GM12878 (cell line): Measurements from ENCODE around the gene FKBP14. TPM values are rescaled to one million over a fixed set of nuclear protein-coding genes. Genes with fewer than 3 reads are reported as not detected.

Experiments used
- ETV6 ChIP-seq, 2 experiments: fragments of 450-650 bp in 1 of 2; IDR thresholded peaks in 1 of 2; conservative IDR thresholded peaks in 1 of 2; 2 replicates each; pipeline ENCODE4 v1.6.1; 2014; ENCODE audit warnings: antibody characterized with exemption in 1 of 2, borderline replicate concordance in 1 of 2, low read depth in 1 of 2, mild to moderate bottlenecking in 1 of 2, moderate library complexity in 1 of 2
- FOXM1 ChIP-seq: IDR thresholded peaks from 2 replicates; pipeline ENCODE4 v1.6.1; 2012; ENCODE audit warnings: low read depth, mild to moderate bottlenecking, inconsistent platforms, low read length, moderate library complexity
- NFXL1 ChIP-seq: fragments of 450-650 bp; IDR thresholded peaks from 2 replicates; pipeline ENCODE4 v1.6.1; 2017; ENCODE audit warnings: antibody characterized with exemption, mild to moderate bottlenecking, borderline replicate concordance
- SMC3 ChIP-seq: IDR thresholded peaks from 2 replicates; pipeline ENCODE4 v1.6.1; 2011; ENCODE audit warnings: low read length, improper control_type of control experiment, borderline replicate concordance
- SP1 ChIP-seq: IDR thresholded peaks from one replicate; pipeline ENCODE4 v1.6.1; 2011; ENCODE audit warnings: low read depth, low read length
- TCF12 ChIP-seq: IDR thresholded peaks from 2 replicates; pipeline ENCODE4 v1.6.1; 2011; ENCODE audit warnings: low read depth, mild to moderate bottlenecking, low read length
- polyA plus RNA-seq, 11 experiments: library from polyadenylated mRNA; depleted of rRNA in 4 of 11; unstranded in 6 of 11; stranded (reverse) in 5 of 11; fragments of >200 nt; fragmentation: Nextera tagmentation in 4 of 11; fragmentation: Illumina TruSeq in 1 of 11; extraction: Ambion mirVana in 4 of 11; extraction: Trizol in 1 of 11; gene quantifications; 1 replicate in 1 of 11; 2 replicates in 10 of 11; pipeline versions ENCODE4 v1.2.1 to v1.2.3, GENCODE V29; 2011 to 2016; ENCODE audit warnings: inconsistent platforms in 2 of 11, missing spikeins in 2 of 11, low read depth in 1 of 11
- total RNA-seq, 4 experiments: library from RNA; depleted of rRNA in 3 of 4; stranded (reverse); fragments of >200 nt in 3 of 4; fragmentation: Illumina TruSeq in 1 of 4; extraction: Trizol in 1 of 4; gene quantifications; 2 replicates each; pipeline versions ENCODE4 v1.2.1 to v1.2.3, GENCODE V29; 2013 to 2021
- TF ChIP-seq, protein P1 (sequence below): fragments of 450-650 bp; IDR thresholded peaks from 2 replicates; pipeline ENCODE4 v1.6.1; 2016; ENCODE audit warnings: mild to moderate bottlenecking, moderate library complexity, borderline replicate concordance
- TF ChIP-seq, protein P2 (sequence below): fragments of 450-650 bp; IDR thresholded peaks from 2 replicates; pipeline ENCODE4 v1.6.1; 2017; ENCODE audit warnings: mild to moderate bottlenecking, low read depth, inconsistent platforms; ENCODE audit not compliant: poor library complexity, severe bottlenecking
- TF ChIP-seq, protein P3 (sequence below): IDR thresholded peaks from 2 replicates; pipeline ENCODE4 v1.6.1; 2011; ENCODE audit warnings: low read depth, low read length, improper control_type of control experiment, borderline replicate concordance
- TF ChIP-seq, protein P4 (sequence below): fragments of 450-650 bp; IDR thresholded peaks from 2 replicates; pipeline ENCODE4 v1.6.1; 2017; ENCODE audit warnings: antibody characterized with exemption, mild to moderate bottlenecking, moderate library complexity
- TF ChIP-seq, protein P5 (sequence below): fragments of 450-650 bp; conservative IDR thresholded peaks from 2 replicates; pipeline ENCODE4 v1.6.1; 2017; ENCODE audit warnings: mild to moderate bottlenecking, moderate library complexity
- TF ChIP-seq, protein P6 (sequence below): fragments of 150-350 bp; IDR thresholded peaks from 2 replicates; pipeline ENCODE4 v1.6.1; 2016; ENCODE audit warnings: low read depth, low read length

FKBP14 gene
- total and polyA plus RNA-seq, 10 of the 15 experiments (the other 5 are each of a cell fraction or from before 2014, with no cell fraction given): 2.7 to 8.9 (median 5.6) TPM

DNA sequence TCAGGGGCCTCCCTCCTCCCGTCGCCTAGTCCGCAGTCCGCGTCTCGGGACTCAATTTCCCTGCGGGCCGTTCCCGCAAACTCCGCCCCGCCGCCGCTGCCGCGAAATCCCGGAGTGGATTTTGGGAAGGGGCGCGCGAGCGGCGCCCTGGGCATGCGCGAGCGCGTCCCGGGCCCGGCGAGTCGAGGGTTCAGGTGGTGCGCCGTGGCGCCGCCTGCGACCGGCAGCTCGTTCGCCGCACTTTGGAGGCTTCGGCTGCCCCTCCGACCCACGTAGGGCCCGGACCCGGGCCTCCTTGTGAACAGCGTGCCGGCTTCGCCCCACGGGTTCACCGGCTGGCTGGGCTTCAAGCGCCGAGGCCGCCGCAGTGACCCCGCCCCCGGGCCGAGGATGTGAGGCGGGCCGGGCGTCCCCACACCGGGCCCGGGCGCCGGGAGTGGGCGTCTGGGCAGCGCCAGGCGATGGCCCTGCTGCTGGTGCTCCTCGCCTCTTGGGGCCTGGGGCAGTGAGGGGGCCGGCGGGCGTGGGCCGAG, 1.8 kb upstream of the FKBP14 start, which contains the start of gene PLEKHA8 (continued):
- TF ChIP-seq, protein P1, sequence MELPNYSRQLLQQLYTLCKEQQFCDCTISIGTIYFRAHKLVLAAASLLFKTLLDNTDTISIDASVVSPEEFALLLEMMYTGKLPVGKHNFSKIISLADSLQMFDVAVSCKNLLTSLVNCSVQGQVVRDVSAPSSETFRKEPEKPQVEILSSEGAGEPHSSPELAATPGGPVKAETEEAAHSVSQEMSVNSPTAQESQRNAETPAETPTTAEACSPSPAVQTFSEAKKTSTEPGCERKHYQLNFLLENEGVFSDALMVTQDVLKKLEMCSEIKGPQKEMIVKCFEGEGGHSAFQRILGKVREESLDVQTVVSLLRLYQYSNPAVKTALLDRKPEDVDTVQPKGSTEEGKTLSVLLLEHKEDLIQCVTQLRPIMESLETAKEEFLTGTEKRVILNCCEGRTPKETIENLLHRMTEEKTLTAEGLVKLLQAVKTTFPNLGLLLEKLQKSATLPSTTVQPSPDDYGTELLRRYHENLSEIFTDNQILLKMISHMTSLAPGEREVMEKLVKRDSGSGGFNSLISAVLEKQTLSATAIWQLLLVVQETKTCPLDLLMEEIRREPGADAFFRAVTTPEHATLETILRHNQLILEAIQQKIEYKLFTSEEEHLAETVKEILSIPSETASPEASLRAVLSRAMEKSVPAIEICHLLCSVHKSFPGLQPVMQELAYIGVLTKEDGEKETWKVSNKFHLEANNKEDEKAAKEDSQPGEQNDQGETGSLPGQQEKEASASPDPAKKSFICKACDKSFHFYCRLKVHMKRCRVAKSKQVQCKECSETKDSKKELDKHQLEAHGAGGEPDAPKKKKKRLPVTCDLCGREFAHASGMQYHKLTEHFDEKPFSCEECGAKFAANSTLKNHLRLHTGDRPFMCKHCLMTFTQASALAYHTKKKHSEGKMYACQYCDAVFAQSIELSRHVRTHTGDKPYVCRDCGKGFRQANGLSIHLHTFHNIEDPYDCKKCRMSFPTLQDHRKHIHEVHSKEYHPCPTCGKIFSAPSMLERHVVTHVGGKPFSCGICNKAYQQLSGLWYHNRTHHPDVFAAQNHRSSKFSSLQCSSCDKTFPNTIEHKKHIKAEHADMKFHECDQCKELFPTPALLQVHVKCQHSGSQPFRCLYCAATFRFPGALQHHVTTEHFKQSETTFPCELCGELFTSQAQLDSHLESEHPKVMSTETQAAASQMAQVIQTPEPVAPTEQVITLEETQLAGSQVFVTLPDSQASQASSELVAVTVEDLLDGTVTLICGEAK: no peak
- TF ChIP-seq NFXL1: no peak; the same call in 1 of the 2 replicates
- TF ChIP-seq, protein P2, sequence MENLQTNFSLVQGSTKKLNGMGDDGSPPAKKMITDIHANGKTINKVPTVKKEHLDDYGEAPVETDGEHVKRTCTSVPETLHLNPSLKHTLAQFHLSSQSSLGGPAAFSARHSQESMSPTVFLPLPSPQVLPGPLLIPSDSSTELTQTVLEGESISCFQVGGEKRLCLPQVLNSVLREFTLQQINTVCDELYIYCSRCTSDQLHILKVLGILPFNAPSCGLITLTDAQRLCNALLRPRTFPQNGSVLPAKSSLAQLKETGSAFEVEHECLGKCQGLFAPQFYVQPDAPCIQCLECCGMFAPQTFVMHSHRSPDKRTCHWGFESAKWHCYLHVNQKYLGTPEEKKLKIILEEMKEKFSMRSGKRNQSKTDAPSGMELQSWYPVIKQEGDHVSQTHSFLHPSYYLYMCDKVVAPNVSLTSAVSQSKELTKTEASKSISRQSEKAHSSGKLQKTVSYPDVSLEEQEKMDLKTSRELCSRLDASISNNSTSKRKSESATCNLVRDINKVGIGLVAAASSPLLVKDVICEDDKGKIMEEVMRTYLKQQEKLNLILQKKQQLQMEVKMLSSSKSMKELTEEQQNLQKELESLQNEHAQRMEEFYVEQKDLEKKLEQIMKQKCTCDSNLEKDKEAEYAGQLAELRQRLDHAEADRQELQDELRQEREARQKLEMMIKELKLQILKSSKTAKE: no peak
- TF ChIP-seq, protein P3, sequence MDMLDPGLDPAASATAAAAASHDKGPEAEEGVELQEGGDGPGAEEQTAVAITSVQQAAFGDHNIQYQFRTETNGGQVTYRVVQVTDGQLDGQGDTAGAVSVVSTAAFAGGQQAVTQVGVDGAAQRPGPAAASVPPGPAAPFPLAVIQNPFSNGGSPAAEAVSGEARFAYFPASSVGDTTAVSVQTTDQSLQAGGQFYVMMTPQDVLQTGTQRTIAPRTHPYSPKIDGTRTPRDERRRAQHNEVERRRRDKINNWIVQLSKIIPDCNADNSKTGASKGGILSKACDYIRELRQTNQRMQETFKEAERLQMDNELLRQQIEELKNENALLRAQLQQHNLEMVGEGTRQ: no peak
- TF ChIP-seq, protein P4, sequence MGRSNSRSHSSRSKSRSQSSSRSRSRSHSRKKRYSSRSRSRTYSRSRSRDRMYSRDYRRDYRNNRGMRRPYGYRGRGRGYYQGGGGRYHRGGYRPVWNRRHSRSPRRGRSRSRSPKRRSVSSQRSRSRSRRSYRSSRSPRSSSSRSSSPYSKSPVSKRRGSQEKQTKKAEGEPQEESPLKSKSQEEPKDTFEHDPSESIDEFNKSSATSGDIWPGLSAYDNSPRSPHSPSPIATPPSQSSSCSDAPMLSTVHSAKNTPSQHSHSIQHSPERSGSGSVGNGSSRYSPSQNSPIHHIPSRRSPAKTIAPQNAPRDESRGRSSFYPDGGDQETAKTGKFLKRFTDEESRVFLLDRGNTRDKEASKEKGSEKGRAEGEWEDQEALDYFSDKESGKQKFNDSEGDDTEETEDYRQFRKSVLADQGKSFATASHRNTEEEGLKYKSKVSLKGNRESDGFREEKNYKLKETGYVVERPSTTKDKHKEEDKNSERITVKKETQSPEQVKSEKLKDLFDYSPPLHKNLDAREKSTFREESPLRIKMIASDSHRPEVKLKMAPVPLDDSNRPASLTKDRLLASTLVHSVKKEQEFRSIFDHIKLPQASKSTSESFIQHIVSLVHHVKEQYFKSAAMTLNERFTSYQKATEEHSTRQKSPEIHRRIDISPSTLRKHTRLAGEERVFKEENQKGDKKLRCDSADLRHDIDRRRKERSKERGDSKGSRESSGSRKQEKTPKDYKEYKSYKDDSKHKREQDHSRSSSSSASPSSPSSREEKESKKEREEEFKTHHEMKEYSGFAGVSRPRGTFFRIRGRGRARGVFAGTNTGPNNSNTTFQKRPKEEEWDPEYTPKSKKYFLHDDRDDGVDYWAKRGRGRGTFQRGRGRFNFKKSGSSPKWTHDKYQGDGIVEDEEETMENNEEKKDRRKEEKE: 0 out of 2 replicates have a peak, but pooled peaks have one; percentile 41
- peak; percentile 99 for TF ChIP-seq SP1
- TF ChIP-seq TCF12: 0 out of 2 replicates have a peak, but pooled peaks have one; percentile 2
- no peak for TF ChIP-seq ETV6 (conservative IDR thresholded peaks at IDR 0.05 in 1 of 2, IDR thresholded peaks at IDR 0.05 in 1 of 2; ENCODE audit: borderline replicate concordance in 1 of 2, low read depth in 1 of 2)
- TF ChIP-seq FOXM1: no peak
- TF ChIP-seq SMC3: peak; percentile 16; the same call in 1 of the 2 replicates
- TF ChIP-seq, protein P5, sequence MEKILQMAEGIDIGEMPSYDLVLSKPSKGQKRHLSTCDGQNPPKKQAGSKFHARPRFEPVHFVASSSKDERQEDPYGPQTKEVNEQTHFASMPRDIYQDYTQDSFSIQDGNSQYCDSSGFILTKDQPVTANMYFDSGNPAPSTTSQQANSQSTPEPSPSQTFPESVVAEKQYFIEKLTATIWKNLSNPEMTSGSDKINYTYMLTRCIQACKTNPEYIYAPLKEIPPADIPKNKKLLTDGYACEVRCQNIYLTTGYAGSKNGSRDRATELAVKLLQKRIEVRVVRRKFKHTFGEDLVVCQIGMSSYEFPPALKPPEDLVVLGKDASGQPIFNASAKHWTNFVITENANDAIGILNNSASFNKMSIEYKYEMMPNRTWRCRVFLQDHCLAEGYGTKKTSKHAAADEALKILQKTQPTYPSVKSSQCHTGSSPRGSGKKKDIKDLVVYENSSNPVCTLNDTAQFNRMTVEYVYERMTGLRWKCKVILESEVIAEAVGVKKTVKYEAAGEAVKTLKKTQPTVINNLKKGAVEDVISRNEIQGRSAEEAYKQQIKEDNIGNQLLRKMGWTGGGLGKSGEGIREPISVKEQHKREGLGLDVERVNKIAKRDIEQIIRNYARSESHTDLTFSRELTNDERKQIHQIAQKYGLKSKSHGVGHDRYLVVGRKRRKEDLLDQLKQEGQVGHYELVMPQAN: peak; percentile 79
- TF ChIP-seq, protein P6, sequence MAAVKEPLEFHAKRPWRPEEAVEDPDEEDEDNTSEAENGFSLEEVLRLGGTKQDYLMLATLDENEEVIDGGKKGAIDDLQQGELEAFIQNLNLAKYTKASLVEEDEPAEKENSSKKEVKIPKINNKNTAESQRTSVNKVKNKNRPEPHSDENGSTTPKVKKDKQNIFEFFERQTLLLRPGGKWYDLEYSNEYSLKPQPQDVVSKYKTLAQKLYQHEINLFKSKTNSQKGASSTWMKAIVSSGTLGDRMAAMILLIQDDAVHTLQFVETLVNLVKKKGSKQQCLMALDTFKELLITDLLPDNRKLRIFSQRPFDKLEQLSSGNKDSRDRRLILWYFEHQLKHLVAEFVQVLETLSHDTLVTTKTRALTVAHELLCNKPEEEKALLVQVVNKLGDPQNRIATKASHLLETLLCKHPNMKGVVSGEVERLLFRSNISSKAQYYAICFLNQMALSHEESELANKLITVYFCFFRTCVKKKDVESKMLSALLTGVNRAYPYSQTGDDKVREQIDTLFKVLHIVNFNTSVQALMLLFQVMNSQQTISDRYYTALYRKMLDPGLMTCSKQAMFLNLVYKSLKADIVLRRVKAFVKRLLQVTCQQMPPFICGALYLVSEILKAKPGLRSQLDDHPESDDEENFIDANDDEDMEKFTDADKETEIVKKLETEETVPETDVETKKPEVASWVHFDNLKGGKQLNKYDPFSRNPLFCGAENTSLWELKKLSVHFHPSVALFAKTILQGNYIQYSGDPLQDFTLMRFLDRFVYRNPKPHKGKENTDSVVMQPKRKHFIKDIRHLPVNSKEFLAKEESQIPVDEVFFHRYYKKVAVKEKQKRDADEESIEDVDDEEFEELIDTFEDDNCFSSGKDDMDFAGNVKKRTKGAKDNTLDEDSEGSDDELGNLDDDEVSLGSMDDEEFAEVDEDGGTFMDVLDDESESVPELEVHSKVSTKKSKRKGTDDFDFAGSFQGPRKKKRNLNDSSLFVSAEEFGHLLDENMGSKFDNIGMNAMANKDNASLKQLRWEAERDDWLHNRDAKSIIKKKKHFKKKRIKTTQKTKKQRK: no peak
